Suppressor macrophage treated with lipopolysaccharide for 1 hour (primary cell): ENCODE results near the gene RASSF7.

ENCODE experiments used
- DNase-seq, 3 donors: peaks; one replicate each; pipeline ENCODE4 v3.0.0-alpha.2; 2020 to 2022

RASSF7 gene

GRCh38 chr11:551596-551995 is 9.2 kb upstream of the RASSF7 start:
- DNase-seq = no peak

- DNase-seq = no peak
These were observed 7.4 kb upstream of the RASSF7 start for GRCh38 chr11:553083-553987.

DNA sequence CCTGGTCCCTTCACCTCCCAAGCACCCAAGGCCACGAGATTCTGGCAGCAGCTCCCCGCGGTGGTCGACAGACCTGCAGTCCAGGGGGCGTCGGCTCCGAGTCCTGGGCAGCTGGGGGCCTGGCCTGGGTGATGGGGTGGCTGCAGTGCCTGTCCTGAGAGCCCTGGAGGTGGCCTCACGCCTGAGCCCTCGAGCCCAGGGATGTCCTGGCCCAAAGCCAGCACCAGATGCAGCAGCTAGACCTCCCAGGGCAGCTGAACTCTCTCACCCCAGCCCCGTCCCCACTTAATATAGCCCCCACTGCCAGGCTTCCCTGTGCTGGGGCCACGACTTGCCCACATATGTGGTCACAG is 6.8 kb upstream of the RASSF7 start:
- no peak for DNase-seq

- DNase-seq = peak; percentile 59 to 78 (median 67)
These were observed 6.1 kb upstream of the RASSF7 start for GRCh38 chr11:554428-555226.

DNA sequence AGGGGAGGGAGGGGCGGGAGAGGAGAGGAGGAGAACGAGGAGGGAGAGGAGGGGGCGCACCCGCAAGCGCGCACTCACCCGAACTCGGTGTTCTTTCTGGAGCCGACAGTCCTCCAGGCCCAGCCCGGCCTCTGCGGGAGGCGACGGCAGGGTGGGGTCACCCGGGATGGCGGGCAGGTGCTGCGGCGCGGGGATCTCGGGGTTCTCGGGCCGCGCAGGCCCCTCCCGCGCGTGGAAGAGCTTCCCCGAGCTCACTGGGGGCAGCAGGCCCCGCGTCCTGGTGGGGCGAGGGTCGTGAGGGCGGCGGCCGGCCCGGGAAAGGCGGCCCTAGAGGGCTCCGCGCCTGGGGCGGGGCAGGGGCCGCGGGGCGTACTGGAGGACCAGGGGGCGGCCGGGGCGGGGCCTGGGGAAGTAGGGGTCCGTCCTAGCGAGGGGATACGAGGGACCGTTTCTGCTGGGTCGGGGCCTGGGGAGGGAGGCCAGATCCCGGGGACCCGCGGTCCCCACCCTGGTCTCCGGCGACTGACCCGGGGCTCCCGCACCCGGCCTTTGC is 5.5 kb upstream of the RASSF7 start:
- no peak for DNase-seq

GRCh38 chr11:555780-556661 is 4.7 kb upstream of the RASSF7 start:
- DNase-seq = peak in 1 of 3 donors; percentile 19

DNA sequence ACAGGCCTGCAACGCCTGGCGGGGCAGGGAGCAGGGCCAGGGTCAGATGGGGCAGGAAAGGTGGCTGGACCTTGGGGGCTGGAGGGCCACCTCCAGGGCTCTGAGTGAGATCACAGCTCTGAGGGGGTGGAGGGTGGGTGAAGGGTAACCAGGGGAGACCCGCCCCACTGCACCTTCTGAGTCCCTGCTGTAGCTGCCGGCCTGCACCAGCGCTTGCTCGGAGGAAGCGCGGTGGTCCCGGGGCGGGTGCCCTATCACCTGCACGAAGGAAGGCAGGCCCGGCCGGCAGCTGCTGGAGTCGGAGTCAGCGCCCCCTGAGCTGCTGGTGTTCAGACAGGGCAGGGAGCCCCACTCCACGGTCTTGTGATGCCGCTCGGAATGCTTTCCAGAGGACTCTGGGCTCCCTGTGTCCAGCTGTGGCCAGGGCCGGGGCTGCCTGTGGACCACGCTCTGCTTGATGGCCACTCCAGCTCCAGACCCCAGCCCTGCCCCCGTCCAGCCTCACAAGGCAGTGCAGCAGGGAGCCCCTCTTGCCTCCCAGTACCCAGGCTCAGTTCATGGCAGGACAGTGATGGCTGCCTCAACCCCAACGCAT is 4.0 kb upstream of the RASSF7 start:
- no peak for DNase-seq

DNA sequence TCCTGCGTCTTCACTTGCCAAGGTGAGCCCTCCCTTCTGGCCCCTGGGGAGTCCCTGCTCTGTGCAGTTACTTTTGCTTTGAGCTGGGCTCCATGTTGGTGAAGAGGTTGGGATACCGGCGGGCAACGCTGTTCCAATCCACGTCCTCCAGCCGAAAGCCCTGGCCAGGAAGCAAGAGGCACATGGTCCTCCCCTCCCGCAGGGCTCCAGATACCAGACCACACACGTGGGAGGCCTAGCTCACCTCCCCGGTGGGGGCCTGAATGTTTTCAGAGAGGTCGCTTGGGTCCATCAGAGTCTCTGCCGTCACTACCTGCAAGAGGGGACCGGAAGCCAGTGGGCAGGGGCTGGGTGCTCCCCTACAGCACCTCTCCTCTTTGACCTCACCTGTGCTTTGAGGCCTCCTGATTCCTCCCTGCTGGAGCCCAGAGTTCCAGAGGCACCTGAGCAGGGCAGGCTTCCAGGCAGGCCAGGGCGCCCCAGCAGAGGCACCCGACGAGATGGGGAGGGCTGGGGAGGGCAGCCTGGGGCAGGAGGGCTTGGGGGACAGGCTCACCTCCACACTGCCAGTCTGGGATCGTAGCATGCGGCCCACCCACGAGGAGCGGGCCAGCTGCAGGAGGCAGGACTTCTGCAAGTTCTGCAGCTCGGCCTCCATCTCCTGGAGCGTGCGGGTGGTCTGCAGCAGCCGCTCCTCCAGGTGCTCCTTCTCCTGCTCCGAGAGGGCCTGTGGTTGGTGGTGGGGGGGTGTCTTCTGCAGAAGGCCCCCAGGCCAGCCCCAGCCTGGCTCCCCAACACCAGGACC is 3.2 kb upstream of the RASSF7 start:
- DNase-seq = no peak

DNA sequence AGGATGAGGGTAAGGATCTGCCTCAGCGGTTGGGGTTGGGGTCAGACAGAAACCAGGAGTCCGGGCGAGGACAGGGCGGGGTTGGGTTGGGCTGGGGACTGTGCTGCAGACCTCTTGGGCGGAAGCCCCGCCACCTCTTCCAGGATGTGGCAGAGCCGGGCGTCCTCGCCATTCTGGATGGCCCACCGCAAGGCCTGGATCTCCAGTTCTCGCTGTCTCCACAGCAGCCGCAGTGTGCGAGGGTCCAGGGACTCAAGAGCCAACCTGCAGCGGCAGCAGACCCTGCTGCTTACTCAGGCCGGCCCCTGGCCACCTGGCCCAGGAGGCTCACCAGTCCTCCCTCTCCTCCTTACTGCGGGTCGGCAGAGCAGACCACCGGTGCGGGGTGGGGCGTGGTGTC is 2.3 kb upstream of the RASSF7 start:
- no peak for DNase-seq

- DNase-seq = no peak
These were observed 1.6 kb upstream of the RASSF7 start for GRCh38 chr11:559020-559620.

- no peak for DNase-seq
These were observed 962 bp upstream of the RASSF7 start for GRCh38 chr11:559712-560304.

DNA sequence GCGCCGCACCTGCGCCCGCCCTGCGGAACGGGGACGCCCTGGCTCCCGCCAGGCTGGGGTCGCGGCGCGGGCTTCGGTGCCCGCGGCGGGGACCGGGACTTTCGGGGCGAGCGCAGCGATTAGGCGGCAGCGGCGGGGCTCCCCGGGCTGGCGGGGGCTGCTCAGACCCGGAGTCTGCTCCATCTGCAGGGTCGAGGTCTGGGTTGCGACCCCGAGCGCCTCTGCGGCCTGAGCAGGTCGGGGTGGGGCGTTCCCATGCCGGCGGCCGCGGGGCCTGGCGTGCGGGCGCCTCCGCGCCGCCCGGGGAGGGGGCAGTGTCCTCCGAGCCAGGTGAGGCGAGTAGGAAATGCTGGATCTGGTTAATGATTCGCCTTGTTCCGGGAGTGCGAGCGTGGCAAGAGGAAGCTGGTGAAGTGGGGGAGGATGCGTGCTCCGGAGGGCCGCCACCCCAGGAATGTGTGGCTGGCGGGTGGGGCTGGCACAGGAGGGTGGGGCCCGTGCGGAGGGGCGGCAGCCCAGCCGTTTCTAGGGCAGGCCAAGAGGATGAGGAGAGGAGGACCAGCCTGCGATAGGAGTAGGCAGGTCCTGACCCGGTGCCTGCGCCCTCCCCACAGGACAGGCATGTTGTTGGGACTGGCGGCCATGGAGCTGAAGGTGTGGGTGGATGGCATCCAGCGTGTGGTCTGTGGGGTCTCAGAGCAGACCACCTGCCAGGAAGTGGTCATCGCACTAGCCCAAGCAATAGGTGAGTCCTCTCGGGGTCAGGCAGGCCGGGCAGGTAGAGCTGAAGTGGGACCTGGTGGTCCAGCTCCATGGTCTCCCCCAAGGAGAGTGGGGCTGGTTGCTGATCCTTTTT is 606 bp downstream of the RASSF7 start:
- DNase-seq = peak in 2 of 3 donors; percentile 20 to 34

DNA sequence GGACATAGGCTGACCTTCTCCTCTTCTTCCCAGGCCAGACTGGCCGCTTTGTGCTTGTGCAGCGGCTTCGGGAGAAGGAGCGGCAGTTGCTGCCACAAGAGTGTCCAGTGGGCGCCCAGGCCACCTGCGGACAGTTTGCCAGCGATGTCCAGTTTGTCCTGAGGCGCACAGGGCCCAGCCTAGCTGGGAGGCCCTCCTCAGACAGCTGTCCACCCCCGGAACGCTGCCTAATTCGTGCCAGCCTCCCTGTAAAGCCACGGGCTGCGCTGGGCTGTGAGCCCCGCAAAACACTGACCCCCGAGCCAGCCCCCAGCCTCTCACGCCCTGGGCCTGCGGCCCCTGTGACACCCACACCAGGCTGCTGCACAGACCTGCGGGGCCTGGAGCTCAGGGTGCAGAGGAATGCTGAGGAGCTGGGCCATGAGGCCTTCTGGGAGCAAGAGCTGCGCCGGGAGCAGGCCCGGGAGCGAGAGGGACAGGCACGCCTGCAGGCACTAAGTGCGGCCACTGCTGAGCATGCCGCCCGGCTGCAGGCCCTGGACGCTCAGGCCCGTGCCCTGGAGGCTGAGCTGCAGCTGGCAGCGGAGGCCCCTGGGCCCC is 1.4 kb downstream of the RASSF7 start:
- DNase-seq = no peak

- no peak for DNase-seq
These were observed 2.5 kb downstream of the RASSF7 start for GRCh38 chr11:563066-563811.

DNA sequence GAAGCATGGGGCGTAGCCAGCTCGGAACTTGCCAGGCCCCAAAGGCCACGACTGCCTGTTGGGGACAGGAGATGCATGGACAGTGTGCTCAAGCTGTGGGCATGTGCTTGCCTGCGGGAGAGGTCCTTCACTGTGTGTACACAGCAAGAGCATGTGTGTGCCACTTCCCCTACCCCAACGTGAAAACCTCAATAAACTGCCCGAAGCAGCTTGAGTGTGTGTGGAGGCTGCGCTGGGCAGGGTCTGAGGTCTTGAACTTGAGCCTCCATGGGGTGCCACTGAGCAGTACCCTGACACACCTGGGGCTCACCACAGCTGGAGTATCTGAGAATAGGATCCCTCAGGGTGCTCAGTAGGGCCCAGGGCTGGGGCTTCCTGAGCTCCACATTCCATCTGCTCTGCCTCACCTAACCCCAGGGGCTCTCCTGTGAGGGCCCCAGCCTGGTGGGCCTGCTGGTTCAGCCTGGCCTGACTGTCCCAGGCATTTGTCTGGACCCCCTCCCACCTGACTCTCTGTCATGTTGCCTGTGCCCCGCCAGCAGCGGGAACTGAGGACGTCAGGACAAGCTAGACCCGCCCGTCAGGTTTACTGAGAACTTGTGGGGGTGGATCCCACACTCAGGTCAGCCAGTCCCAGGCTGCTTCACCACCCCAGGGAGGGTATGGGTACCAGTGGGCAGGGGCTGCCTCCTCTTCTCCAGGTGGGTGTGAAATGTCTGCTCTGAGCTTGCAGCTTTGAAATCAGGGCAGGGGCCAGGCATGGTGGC is 3.2 kb downstream of the RASSF7 start:
- no peak for DNase-seq

DNA sequence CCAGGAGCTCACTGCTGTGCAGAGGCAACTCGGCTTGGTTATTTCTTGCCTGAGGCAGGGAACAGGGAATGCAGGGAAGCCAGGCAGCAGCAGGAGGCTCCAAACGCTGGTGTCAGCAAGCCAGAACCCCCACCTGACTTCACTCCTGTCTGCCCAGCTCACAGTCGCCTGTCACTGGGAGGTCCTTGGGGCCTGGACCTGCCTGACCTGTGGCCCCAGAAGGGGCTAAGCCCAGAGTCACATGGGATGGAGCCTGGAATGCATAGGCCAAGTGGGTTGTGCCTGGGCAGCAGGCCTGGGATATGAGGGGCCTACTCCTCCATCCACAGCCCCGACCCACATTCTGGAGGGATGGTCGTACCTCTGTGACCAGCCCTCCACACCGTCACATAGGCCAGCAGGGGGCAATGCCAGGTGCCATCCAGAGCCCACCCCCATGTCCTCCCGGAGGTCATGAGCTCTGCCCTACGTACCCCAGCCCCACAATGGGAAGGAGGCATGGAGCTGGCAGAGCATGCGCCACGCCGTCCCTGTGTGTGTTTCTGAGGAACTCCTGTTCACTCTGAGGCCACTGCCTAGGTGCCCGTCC is 5.2 kb downstream of the RASSF7 start:
- no peak for DNase-seq

DNA sequence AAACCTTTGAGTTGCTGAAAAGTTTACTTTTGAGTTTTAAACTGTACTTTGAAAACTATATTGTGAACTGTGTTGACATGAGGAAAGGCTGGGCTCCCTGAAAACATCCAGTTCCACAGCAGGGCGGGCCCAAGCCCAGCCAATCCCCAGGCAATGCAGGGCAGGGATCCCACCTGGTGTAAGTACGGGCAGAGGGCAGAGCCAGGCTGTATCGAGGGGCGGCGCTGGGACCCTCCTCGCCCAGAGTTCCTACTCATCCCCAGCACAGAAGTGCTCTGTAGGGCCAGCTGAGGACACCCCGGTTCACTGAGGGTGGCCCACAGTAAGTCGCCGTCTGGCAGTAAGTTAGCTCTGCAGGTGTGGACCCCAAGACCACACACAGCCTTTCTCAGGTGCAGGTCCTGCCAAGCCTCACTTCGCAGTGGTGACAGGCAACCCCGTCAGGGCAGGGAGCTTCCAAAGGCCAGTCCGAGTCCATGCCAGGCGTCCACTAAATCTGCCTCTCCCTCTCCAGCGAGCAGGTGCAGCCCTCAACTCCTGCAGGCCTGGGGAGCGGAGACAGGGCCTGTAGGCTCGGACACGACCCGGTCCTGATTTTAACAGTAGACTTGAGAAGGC is 6.3 kb downstream of the RASSF7 start:
- DNase-seq = no peak
